ENCODE measurements around the gene GRM6. TPM values are rescaled to one million over a fixed set of nuclear protein-coding genes. Genes with fewer than 3 reads are reported as not detected.
A peak's percentile ranks its signal among the peaks of the same experiment; 100 is the strongest.

The GRM6 gene
- total and polyA plus RNA-seq, 12 donors: under 0.01 to 0.08 TPM; not detected in 10

DNA sequence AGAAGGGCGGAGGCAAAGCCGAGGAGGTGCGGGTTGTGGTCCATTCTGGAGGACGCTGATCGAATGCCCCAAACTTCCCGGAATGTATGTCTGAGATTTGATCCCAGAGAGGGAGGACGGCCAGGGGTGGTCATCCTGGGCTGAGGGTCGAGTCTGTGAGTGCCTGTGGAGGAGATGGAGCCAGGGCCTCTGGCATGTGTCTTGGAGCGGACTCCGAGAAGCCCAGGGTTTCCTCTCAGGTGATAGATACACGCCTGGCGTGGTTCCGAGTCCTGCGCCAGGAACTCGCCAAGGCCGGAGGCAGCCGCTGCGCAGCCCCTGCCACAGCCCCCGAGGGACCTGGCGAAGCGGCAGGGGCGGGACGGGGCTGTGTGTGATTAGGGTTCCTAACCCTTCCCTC is 53.8 kb downstream of the GRM6 start:
- peak in 2 of 7 donors; percentile 2 to 13 for DNase-seq
- no peak for TF ChIP-seq POLR2A (IDR thresholded peaks at IDR 0.05)
- WGBS, 4 donors: 2 to 7% (median 4%) methylated on average over 8 to 23 of the region's 23 CpGs
- no peaks in the 10 kb centered on the region for H3K4me1 ChIP-seq (replicated peaks in 1 of 2)
- peak overlapping the region in 1 of 4 donors; percentile 57 for H3K4me3 ChIP-seq
- no peaks in the 10 kb centered on the region for H3K27me3 ChIP-seq
- peaks cover 0 to 38% (median 0%) of the 10 kb centered on the region in 3 donors for H3K9me3 ChIP-seq (replicated peaks in 1 of 3)
- intact Hi-C loops (cut with DNase I): loop anchor here in 1 of 2 donors (10.0 kb wide), 1 partner anchor 133 kb away; no protein-coding TSS in a partner anchor
- no peaks in the 10 kb centered on the region for H3K36me3 ChIP-seq (replicated peaks in 1 of 2)
- H3K27ac ChIP-seq: peak overlapping the region in 1 of 5 donors; percentile 51

- TF ChIP-seq POLR2A (IDR thresholded peaks at IDR 0.05): peak in 1 of 2 donors; percentile 16
- TF ChIP-seq, protein P1, sequence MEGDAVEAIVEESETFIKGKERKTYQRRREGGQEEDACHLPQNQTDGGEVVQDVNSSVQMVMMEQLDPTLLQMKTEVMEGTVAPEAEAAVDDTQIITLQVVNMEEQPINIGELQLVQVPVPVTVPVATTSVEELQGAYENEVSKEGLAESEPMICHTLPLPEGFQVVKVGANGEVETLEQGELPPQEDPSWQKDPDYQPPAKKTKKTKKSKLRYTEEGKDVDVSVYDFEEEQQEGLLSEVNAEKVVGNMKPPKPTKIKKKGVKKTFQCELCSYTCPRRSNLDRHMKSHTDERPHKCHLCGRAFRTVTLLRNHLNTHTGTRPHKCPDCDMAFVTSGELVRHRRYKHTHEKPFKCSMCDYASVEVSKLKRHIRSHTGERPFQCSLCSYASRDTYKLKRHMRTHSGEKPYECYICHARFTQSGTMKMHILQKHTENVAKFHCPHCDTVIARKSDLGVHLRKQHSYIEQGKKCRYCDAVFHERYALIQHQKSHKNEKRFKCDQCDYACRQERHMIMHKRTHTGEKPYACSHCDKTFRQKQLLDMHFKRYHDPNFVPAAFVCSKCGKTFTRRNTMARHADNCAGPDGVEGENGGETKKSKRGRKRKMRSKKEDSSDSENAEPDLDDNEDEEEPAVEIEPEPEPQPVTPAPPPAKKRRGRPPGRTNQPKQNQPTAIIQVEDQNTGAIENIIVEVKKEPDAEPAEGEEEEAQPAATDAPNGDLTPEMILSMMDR (IDR thresholded peaks at IDR 0.05): no peak
- WGBS, 4 donors: 1 to 5% (median 3%) methylated on average over 25 to 69 of the region's 69 CpGs
- Histone ChIP-seq H3K27ac (peak within 1 kb of the TSS in 2 of 5 donors; percentile 56 to 76), H3K27me3 (no peaks in the 10 kb centered on the region), H3K4me3 (peak within 1 kb of the TSS in 1 of 4 donors; percentile 57), H3K4me1 (replicated peaks in 1 of 2) (no peaks in the 10 kb centered on the region), H3K9me3 (replicated peaks in 1 of 3) (peaks cover 0 to 44% (median 0%) of the 10 kb centered on the region in 3 donors), H3K36me3 (replicated peaks in 1 of 2) (no peaks in the 10 kb centered on the region)
- intact Hi-C loops (cut with DNase I): loop anchor here in 1 of 2 donors (10.0 kb wide), 1 partner anchor 134 kb away; no protein-coding TSS in a partner anchor
- peak; percentile 71 to 94 (median 79) for DNase-seq
Observed at GRCh38 chr5:178940569-178941360, 54.4 kb downstream of the GRM6 start, which contains the start of gene ZNF454. Gene ZNF454, plus strand, starts transcription at chr5:178941198. Its CDS starts 1,594 bp downstream, at chr5:178942792.

- WGBS, 4 donors: 88 to 97% (median 94%) methylated on average over 11 of the region's 11 CpGs
- no peak for DNase-seq
- H3K4me1 ChIP-seq (replicated peaks in 1 of 2): no peaks in the 10 kb centered on the region
- H3K27ac ChIP-seq: no peak overlapping the region
- H3K27me3 ChIP-seq: no peaks in the 10 kb centered on the region
- no peaks in the 10 kb centered on the region for H3K36me3 ChIP-seq (replicated peaks in 1 of 2)
- H3K9me3 ChIP-seq (replicated peaks in 1 of 3): peaks cover 4 to 85% (median 30%) of the 10 kb centered on the region in 3 donors
- intact Hi-C loops (cut with DNase I): no loop called here
- H3K4me3 ChIP-seq: no peak overlapping the region
- TF ChIP-seq POLR2A (IDR thresholded peaks at IDR 0.05): no peak
- TF ChIP-seq, protein P1 (IDR thresholded peaks at IDR 0.05): no peak
Observed at GRCh38 chr5:178931846-178932760, 63.0 kb downstream of the GRM6 start.

Other genes with a start within 250 kb of the GRM6 start
- 10 to 100 TPM in 5 of 9 donors, 1 to 10 TPM in 4; 2.7 to 14.8 (median 12.0) TPM for gene ZNF354B, start 135.4 kb downstream of the GRM6 start, total RNA-seq
- gene ZNF354B, start 135.4 kb downstream of the GRM6 start, polyA plus RNA-seq: 10 to 100 TPM in 2 of 3 donors, 1 to 10 TPM in 1; 8.1 to 20.9 (median 16.8) TPM
- 1 to 10 TPM in 3 of 9 donors, under 1 TPM in 6; 0.18 to 3.6 (median 0.69) TPM for gene ZFP2, start 99.4 kb downstream of the GRM6 start, total RNA-seq
- 1 to 10 TPM; 1.7 to 5.6 (median 2.2) TPM for gene ZFP2, start 99.4 kb downstream of the GRM6 start, polyA plus RNA-seq
- gene ZNF454, start 54.1 kb downstream of the GRM6 start, total RNA-seq: 1 to 10 TPM in 8 of 9 donors, under 1 TPM in 1; 0.54 to 2.2 (median 1.3) TPM
- gene ZNF454, start 54.1 kb downstream of the GRM6 start, polyA plus RNA-seq: 1 to 10 TPM in 1 of 3 donors, under 1 TPM in 2; 0.67 to 2.0 (median 0.90) TPM
- 1 to 10 TPM in 8 of 9 donors, under 1 TPM in 1; 0.24 to 5.2 (median 3.4) TPM for gene ZNF879, start 28.5 kb upstream of the GRM6 start, total RNA-seq
- 1 to 10 TPM; 1.8 to 3.8 (median 2.8) TPM for gene ZNF879, start 28.5 kb upstream of the GRM6 start, polyA plus RNA-seq
- gene ZNF354C, start 65.1 kb upstream of the GRM6 start, total RNA-seq: 1 to 10 TPM; 1.4 to 7.7 (median 3.7) TPM
- 1 to 10 TPM; 1.6 to 3.4 (median 1.6) TPM for gene ZNF354C, start 65.1 kb upstream of the GRM6 start, polyA plus RNA-seq

Measured in adrenal gland (tissue), 12 donors.